Tibial artery (tissue), 4 donors: ENCODE data around the gene ABHD1.
"Not testable (repeated sequence)": the region's sequence is repeated elsewhere in the genome, so short reads cannot be mapped to it uniquely, and the experiment has no call there.

Source experiments
- DNase-seq, 2 donors: peaks; one replicate each; pipeline ENCODE4 v3.0.0-alpha.2; 2019
- H3K27ac ChIP-seq, 2 donors: fragments of 200-600 bp; sonication (generic) in 1 of 2; 1 replicate in 1 of 2; 2 replicates in 1 of 2; pipeline ENCODE4 v1.5.1; 2018 to 2019; ENCODE audit warnings: mild to moderate bottlenecking in 1 of 2
- H3K27me3 ChIP-seq, 2 donors: fragments of 200-600 bp; sonication (generic) in 1 of 2; one replicate each; pipeline versions ENCODE4 v1.5.1 to v1.6.0; 2016 to 2019
- H3K36me3 ChIP-seq, 3 donors: fragments of 200-600 bp; sonication (generic) in 2 of 3; one replicate each; pipeline ENCODE4 v1.5.1; 2016 to 2019; ENCODE audit warnings: mild to moderate bottlenecking in 2 of 3
- H3K4me1 ChIP-seq, 4 donors: fragments of 200-600 bp; sonication (generic) in 2 of 4; 1 replicate in 3 of 4; 2 replicates in 1 of 4; pipeline ENCODE4 v1.5.1; 2016 to 2019
- H3K4me3 ChIP-seq, 2 donors: fragments of 200-600 bp; sonication (generic) in 1 of 2; 1 replicate in 1 of 2; 2 replicates in 1 of 2; pipeline ENCODE4 v1.5.1; 2018 to 2019; ENCODE audit warnings: mild to moderate bottlenecking in 2 of 2
- H3K9me3 ChIP-seq, 3 donors: fragments of 200-600 bp; sonication (generic) in 1 of 3; one replicate each; pipeline ENCODE4 v1.5.1; 2016 to 2019
- intact Hi-C: fragments of 100-400 bp; cut with DNase I; formaldehyde crosslinking; loops from one replicate; pipeline ENCODE4 v1.15.0; 2023; ENCODE audit warnings: low total_unique reads
- TF ChIP-seq, protein P1 (sequence below), 2 experiments: fragments of 200-600 bp in 1 of 2; fragments of 450-650 bp in 1 of 2; IDR thresholded peaks; one replicate each; pipeline ENCODE4 v1.5.1; 2017 to 2019; ENCODE audit warnings: antibody characterized with exemption in 2 of 2, mild to moderate bottlenecking in 1 of 2, moderate library complexity in 1 of 2

ABHD1 gene

DNA sequence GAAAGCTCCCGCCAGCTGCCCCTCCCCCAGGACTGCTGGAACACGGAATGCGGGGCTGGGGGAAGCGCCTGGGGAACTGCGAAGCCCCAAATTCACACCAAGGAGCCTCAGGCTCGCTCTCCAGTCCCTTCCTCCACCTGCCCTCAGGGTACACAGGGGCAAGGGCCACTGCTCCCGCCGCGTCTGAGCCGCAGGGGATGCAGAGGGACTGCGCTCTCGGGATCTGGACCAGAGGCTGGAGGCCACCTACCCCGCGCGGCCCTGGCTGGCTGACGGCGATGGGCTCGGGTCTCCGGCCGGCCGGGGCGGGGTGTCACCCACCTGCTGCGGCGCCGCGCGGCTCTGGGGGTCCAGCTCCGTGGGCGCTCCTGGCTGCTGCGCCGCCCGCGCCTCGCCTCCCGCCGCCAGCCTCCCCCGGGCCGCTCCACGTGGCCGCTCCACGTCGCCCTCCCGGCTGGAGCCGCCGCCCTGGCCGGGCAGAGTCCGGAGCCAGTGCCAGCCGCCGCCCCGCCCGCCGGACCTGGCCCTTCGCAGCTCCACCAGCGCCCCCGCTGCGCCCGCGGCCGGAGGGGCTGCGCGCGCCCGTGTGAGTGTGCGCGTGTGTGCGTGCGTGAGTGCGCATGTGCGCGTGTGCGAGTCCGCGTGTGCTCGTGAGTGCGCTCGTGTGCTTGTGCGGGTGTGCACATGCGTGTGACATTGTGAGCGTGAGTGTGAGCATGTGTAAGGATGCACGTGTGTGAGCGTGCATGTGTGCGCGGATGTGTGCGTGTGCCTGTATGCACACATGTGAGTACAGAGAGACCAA, 4.9 kb upstream of the ABHD1 start, which contains the start of gene CGREF1:
Gene CGREF1 (minus strand): TSS at position 604 of the 805 bp plus-strand sequence. CDS start 14,762 bp downstream, outside the sequence.
- no peak for DNase-seq
- TF ChIP-seq, protein P1, sequence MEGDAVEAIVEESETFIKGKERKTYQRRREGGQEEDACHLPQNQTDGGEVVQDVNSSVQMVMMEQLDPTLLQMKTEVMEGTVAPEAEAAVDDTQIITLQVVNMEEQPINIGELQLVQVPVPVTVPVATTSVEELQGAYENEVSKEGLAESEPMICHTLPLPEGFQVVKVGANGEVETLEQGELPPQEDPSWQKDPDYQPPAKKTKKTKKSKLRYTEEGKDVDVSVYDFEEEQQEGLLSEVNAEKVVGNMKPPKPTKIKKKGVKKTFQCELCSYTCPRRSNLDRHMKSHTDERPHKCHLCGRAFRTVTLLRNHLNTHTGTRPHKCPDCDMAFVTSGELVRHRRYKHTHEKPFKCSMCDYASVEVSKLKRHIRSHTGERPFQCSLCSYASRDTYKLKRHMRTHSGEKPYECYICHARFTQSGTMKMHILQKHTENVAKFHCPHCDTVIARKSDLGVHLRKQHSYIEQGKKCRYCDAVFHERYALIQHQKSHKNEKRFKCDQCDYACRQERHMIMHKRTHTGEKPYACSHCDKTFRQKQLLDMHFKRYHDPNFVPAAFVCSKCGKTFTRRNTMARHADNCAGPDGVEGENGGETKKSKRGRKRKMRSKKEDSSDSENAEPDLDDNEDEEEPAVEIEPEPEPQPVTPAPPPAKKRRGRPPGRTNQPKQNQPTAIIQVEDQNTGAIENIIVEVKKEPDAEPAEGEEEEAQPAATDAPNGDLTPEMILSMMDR (IDR thresholded peaks at IDR 0.05): no peak
- H3K4me3 ChIP-seq: peak within 1 kb of the TSS; percentile 33 to 52
- intact Hi-C loops: no loop called here
- H3K36me3 ChIP-seq: no peaks in the 10 kb centered on the region
- peaks cover 0 to 21% (median 13%) of the 10 kb centered on the region in 4 donors for H3K4me1 ChIP-seq
- H3K9me3 ChIP-seq: no peaks in the 10 kb centered on the region
- H3K27me3 ChIP-seq: peaks cover 0 to 34% of the 10 kb centered on the region in 2 donors
- no peak within 1 kb of the TSS for H3K27ac ChIP-seq

DNA sequence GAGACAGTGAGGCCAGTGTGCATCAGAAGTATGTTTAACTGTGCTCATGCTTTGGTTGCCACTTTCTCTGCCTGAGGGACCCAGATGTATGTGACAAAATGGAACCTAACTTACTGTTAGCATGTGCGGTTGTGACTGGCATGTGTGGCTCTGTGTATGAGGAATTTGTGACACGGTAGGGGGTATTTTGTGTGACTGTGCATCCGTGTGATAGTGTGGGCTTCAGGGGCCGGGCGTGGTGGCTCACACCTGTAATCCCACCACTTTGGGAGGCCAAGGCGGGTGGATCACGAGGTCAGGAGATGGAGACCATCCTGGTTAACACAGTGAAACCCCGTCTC, 4.3 kb upstream of the ABHD1 start:
- H3K36me3 ChIP-seq, H3K27ac ChIP-seq, intact Hi-C loops, DNase-seq, H3K9me3 ChIP-seq: not testable (repeated sequence)
- Histone ChIP-seq H3K27me3 (peaks cover 0 to 34% of the 10 kb centered on the region in 2 donors), H3K4me3 (peak overlapping the region; percentile 33 to 52), H3K4me1 (peaks cover 0 to 24% (median 15%) of the 10 kb centered on the region in 4 donors)

DNA sequence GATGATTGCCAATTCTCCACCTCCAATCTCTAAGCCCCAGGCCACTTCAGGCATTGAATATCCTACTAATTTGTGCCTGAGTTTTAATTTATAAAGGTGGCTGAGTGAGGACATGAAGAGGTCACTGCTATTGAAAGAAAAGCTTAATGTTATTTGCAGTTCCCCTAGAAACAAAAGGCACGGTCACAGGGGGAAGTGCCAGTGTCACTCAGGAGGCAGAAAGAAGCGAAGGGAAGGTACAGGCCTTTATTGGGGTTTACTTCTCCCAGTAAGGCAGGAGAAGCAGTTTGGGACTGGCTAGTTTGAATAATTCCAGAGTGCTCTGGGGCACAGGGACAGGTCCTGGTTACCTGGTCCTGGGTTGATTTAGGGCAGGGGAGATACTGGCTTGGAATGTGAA, 1.7 kb upstream of the ABHD1 start:
- TF ChIP-seq, protein P1 (IDR thresholded peaks at IDR 0.05): no peak
- Histone ChIP-seq H3K4me3 (no peak overlapping the region), H3K27ac (no peak overlapping the region), H3K27me3 (peaks cover 0 to 30% of the 10 kb centered on the region in 2 donors), H3K4me1 (peaks cover 0 to 24% (median 15%) of the 10 kb centered on the region in 4 donors), H3K9me3 (no peaks in the 10 kb centered on the region), H3K36me3 (no peaks in the 10 kb centered on the region)
- no peak for DNase-seq
- intact Hi-C loops: no loop called here

DNA sequence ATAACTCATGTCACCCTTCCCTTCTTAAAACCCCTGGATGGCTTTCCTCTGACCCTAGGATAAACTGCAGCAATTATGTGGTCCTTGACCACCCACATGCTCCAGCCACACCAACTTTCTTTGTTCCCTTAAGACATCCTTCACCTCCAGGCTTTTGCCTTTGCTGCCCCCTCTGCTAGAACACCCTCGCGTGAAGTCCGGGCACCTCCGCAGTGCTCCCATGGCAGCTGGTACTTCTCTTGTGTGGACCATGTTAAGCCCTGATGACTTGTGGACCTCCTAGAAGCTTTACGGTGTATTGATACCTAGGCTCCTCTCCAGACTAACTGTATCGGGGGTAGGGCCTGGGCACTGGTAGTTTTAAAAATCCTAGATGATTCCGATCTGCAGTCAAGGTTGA, 824 bp upstream of the ABHD1 start:
- Histone ChIP-seq H3K4me1 (peaks cover 0 to 24% (median 15%) of the 10 kb centered on the region in 4 donors), H3K27ac (no peak overlapping the region), H3K36me3 (no peaks in the 10 kb centered on the region), H3K27me3 (peaks cover 0 to 21% of the 10 kb centered on the region in 2 donors), H3K9me3 (no peaks in the 10 kb centered on the region), H3K4me3 (peak overlapping the region in 1 of 2 donors; percentile 52)
- TF ChIP-seq, protein P1 (IDR thresholded peaks at IDR 0.05): no peak
- intact Hi-C loops: no loop called here
- no peak for DNase-seq

DNA sequence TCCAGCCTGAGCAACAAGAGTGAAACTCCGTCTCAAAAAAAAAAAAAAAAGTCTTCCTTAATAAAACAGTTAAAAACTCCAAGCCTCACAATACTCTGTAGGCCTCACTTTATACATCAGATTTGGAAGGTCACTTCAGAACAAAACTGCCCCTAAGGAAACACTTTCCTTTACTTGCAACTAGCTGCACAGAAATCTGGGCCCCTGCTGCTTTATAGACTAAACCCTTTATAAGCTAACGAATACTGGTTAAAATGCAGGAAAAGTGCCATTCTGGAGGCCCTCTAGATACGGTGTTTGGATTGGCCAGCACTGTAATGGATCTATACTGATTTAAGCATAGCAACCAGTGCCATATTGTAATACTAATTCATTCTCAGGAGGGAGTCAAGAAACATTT, 1.5 kb downstream of the ABHD1 start:
- Histone ChIP-seq H3K36me3 (peaks cover 0 to 8% (median 4%) of the 10 kb centered on the region in 3 donors), H3K4me1 (peaks cover 0 to 11% (median 4%) of the 10 kb centered on the region in 4 donors), H3K9me3 (no peaks in the 10 kb centered on the region), H3K27me3 (no peaks in the 10 kb centered on the region), H3K27ac (no peak overlapping the region), H3K4me3 (no peak overlapping the region)
- intact Hi-C loops: no loop called here
- TF ChIP-seq, protein P1 (IDR thresholded peaks at IDR 0.05): no peak
- no peak for DNase-seq

DNA sequence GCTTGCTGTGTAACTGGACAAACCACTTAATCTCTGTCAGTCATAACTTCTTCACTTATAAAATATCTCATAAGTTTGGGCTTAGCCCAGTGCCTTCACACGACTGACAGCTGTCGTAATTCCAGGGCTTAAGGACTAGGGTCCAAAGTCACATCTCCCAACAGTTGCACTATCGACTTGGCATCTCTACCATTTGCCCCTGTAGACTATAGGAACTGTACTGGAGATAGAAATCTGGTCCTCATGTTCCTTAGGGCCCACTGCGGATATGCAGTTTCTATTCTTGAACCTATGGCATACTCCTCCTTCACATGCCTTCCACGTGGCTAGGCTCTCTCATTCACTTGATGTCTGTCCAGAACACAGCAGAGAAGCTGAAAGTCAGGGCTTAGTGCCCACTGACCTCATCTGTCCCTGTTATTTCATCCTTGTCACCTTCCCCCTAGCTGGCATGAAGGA, 2.7 kb downstream of the ABHD1 start:
- intact Hi-C loops: no loop called here
- H3K36me3 ChIP-seq: peaks cover 9 to 19% (median 15%) of the 10 kb centered on the region in 3 donors
- TF ChIP-seq, protein P1 (IDR thresholded peaks at IDR 0.05): no peak

More for the DNA sequence above, 2.7 kb downstream of the ABHD1 start:
- H3K27me3 ChIP-seq: no peaks in the 10 kb centered on the region
- H3K4me1 ChIP-seq: peaks cover 0 to 11% (median 4%) of the 10 kb centered on the region in 4 donors
- no peak for DNase-seq
- no peaks in the 10 kb centered on the region for H3K9me3 ChIP-seq
- no peak overlapping the region for H3K27ac ChIP-seq
- no peak overlapping the region for H3K4me3 ChIP-seq
